HG03066 (cell line): ENCODE measurements around the gene CEBPG.

Experiments used
- ATAC-seq: cut with Tn5 transposase; IDR thresholded peaks from one replicate; pipeline ENCODE4 v1.9.1; 2021; ENCODE audit warnings: low read depth; ENCODE audit not compliant: unreplicated experiment

Gene CEBPG

GRCh38 chr19:33403221-33403972 lies 29.9 kb downstream of the CEBPG start:
- ATAC-seq, result no peak

GRCh38 chr19:33403973-33404304 lies 30.4 kb downstream of the CEBPG start:
- no peak for ATAC-seq

- no peak for ATAC-seq
Observed at GRCh38 chr19:33404506-33405253, 31.2 kb downstream of the CEBPG start.

GRCh38 chr19:33405254-33405552 lies 31.7 kb downstream of the CEBPG start:
- ATAC-seq, result no peak

DNA sequence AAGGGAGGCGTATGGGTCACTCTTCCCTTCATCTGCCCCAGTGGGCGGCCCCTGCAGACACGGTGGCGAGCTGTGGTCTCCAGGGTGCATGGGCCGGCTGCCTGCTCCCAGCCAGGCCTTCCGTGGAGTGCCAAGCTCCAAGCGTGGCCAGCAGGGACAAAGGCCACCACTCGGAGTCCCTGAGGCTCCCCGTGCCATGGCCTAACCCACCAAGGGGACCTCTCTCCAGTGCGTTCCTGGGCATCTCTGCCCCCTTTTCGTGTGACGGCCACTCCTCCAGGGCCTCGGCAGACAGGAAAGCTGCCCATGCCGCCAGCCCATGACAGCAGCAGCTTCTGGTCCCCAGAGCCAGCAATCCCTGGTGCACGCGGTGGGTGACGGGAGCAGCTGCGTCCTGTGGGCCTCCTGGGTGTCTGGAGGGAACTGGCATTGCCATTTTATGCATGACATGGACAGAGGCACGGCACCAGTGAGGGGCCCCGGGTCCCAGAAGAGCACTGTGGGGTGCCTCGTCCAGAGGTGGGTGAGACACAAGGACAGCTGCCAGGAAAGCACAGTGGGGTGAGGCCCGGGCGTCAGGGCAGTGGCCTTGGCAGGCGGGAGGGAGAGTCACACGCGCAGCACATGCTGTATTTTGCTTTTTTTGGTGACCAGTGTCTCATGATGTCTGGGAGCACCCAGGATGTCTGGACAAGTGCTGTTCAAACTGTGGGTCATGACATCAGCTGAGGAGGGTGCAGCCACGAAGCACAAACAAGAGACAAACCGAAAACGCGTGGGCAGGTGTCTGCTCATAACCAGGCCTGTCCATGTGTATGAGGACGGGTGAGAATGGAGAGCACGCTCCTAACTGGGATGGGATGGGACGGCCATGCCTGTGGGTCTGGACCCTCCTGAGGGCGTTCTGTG lies 32.3 kb downstream of the CEBPG start:
- ATAC-seq, result no peak

DNA sequence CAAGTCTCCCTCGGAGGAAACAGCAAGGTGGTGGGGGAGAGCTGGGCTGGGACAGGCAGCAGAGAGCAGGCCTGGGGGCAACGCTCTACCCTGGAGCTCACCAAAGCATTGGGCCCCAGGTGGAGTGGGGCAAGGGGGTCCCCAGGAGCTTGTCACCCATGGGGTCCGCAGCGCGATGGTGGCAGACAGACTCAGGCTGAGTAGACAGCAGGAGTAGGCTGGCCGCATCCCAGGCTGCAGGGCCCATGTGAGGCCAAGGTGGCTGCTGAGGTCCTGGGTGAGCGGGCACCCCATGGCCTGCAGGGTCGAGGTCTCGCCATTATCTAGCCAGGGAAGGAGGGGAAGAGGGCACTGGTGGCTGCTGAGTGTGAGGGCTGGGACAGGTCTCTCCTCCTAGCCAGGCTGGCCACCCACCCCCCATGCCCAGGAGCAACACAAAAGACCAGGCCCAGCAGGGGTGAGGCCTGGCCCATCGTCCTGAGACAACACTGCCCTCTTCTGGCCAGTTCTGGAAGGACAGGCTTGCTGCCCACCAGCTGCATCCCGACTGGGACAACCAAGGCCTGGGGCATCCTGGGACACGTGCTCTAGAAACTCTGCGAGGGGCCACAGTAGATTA lies 33.1 kb downstream of the CEBPG start:
- ATAC-seq, result no peak

GRCh38 chr19:33407140-33407551 lies 33.6 kb downstream of the CEBPG start:
- ATAC-seq, result no peak

DNA sequence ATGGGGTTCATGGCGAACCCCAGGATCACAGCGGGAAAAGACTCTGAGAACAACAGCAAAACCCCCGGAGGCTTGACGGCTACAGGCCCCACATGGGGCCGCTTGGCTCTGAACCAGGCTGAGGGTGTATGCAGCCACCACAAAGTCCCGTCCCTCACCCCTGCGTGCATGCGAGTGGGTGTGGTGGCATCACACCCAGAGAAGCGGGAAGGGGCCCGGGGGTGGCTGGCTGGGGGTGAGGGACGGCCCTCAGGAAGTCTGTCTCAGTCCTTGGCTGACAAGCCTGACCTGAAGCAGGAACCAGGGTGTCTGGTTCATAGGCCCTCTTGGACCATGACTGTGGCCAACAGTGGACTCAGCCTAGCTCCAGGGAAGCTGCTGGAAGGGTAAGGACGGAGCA lies 34.2 kb downstream of the CEBPG start:
- no peak for ATAC-seq

DNA sequence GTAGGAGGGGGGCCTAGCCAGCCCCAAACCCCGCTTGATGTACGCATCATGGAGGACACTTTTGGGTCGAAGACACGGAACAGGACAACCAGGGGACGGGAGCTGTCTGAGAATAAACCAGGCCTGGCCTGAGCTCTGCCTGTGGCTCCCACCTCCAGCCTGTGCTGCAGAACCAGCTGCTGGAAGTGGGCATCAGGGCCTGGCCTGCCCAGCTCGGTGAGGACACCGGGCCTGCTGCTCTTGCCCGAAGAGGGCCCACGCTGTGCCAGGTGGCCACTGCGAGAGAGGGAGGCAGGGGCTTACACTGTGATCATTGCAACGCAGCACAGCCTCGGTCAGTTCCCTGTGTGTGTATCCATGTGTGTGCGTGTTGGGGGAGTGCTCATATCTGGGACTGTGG lies 34.6 kb downstream of the CEBPG start:
- ATAC-seq, result no peak

DNA sequence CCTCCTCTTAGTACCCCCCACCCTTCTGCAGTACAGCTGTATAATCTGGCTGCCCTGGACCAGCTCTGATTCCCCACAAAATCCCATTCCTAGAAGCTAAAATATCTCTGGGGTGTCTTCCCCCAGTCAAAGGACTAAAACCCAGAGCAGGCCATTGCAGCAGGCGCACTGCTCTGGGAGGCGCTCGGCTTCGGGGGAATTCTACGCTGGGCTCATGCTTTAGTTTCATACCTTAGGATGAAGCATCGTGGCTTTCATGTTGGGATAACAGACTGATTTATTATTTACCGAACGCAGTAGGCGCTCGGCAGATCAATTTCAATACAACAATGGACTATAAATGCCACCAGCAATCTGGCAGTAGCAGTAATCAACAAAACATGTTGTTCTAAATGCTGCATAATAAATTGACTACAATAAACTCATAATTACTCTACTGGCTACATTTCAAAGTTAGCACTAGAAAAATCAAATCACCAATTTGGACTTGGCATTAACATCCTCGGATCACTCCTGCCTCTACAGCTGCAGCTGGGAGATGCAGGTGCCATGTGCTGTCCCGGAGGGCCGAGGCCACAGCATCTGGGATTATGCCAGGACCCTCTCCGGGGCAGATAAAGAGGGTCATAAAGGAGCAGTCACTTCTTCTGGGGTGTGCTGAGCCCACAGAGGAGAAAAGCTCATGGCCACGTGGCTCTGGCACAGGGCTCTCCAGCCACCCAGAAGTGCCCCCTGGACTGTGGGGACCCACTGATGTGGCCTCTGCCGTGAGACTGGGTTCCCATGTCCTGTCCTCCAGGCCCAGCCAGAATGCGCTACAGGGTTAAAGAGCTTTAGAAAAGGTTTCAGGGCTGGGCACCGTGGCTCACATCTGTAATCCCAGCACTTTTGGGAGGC lies 35.3 kb downstream of the CEBPG start:
- ATAC-seq, result no peak

DNA sequence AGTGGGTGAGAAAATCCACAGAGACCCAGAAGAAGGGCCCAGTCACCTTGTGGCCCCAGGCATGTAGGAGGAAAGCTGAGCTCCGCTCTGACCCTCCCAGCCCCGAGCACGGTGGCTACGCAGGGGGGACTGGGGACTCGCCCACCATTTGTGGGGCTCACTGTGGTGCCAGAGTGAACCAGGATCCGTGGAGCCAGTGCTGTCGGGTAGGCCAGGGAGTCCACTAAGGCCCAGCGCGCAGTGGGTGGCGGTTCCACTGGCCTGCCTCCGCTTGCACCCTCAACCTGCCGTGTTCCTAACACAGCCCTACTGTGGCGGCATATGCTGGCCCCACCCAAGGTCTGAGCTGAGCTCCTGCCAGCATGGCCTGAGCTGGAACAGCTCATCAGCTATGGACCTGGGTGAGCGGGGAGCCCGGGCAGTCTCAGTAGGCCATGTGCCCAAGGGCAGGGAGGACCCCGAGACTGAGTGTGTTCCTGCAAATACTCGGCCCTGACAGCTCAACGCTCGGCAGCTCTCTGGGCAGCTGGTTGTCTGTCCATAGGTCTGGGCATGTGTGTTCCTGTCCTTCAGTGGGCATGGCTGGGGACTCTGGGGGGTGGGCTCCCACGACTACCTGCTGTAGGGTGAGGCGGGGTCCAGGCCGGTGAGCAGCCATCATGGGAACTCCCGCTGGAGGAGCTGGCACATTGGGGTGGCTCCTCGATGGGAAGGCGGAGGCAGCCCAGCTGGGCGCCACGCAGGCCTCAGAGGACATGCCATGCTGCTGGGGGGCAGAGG lies 36.6 kb downstream of the CEBPG start:
- ATAC-seq, result no peak

DNA sequence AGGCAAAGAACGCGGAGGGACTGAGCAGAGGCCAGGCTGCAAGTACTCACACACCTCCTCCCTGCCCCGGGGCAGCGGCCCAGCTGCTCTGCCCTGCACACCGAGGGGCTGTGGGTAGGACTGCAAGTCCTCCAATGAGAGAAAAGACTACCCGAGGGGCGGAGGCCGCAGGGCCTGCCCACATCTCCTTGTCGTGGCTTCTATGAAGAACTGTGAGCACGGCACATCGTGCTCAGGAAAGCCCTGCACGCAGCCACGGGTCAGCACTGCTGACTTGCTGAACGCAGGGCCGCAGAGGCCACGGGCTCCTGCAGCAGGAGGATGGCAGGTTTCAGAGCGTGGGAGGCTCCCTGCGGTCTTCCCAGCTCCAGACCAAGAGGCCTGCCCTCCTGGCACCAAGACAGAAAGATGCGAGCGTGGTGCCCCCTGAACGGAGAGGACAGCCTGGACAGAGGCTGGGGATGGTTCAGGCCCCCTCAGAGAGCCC lies 37.4 kb downstream of the CEBPG start:
- ATAC-seq, result no peak

DNA sequence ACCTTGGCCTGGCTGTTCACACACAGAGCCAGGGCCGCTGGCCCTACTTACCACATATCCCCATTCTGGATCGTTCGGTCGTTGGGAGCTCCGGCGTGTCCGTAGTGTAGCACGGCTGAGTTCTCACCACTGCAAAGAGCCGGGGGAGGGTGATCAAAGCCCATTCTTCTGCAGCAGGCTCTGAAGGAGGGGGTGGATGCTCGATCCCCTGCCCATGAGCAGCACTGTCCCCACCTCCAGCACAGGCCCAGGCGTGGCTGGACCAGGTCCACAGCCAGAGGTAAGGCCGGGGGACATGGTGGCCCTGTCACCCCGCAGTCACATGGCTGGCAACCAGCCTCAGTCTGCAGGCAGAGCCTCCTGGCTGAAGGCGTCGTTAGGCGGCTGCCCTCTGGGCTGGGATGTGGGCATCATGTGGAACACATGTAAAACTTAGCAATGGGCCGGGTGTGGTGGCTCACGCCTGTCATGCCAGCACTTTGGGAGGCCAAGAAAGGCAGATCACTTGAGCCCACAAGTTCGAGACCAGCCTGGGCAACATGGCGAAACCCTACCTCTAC lies 38.2 kb downstream of the CEBPG start:
- ATAC-seq, result no peak

GRCh38 chr19:33412601-33413425 lies 39.3 kb downstream of the CEBPG start:
- ATAC-seq, result no peak

GRCh38 chr19:33413426-33413725 lies 39.9 kb downstream of the CEBPG start:
- no peak for ATAC-seq

GRCh38 chr19:33413868-33414666 lies 40.6 kb downstream of the CEBPG start:
- no peak for ATAC-seq
